Neural cell (in vitro differentiated cells): ENCODE results near the gene DNAAF5. TPM values are rescaled to one million over a fixed set of nuclear protein-coding genes. Genes with fewer than 3 reads are reported as not detected.

ENCODE experiments used
- H2AFZ ChIP-seq: fragments of 200-600, 300-800 bp; sonication (generic), shearing (Covaris generic); 2 replicates; pipeline ENCODE4 v1.6.0; 2014; ENCODE audit warnings: low read depth, mild to moderate bottlenecking, antibody characterized with exemption, low read length, moderate library complexity
- H3F3A ChIP-seq: fragments of 200-600 bp; shearing (Covaris generic); 2 replicates; pipeline ENCODE4 v1.6.1; 2016; ENCODE audit warnings: mild to moderate bottlenecking, moderate library complexity, mixed read lengths, antibody characterized with exemption, low read length; ENCODE audit not compliant: insufficient read depth, poor library complexity, severe bottlenecking
- H3K27ac ChIP-seq: fragments of 200-600, 300-800 bp; sonication (generic), shearing (Covaris generic); 2 replicates; pipeline ENCODE4 v1.5.1; 2014; ENCODE audit warnings: mild to moderate bottlenecking, low read length, moderate library complexity
- H3K27me3 ChIP-seq: fragments of 300-800, 200-600 bp; sonication (generic), shearing (Covaris generic); 2 replicates; pipeline ENCODE4 v1.6.0; 2014; ENCODE audit warnings: mild to moderate bottlenecking, low read depth, low read length, moderate library complexity; ENCODE audit not compliant: insufficient read depth
- H3K36me3 ChIP-seq: fragments of 300-800, 200-600 bp; sonication (generic), shearing (Covaris generic); 2 replicates; pipeline ENCODE4 v1.5.1; 2014; ENCODE audit warnings: mild to moderate bottlenecking, antibody characterized with exemption, low read length, moderate library complexity; ENCODE audit not compliant: insufficient read depth
- H3K4me2 ChIP-seq: fragments of 300-800, 200-600 bp; sonication (generic), shearing (Covaris generic); 2 replicates; pipeline ENCODE4 v1.6.0; 2014; ENCODE audit warnings: mild to moderate bottlenecking, low read length
- H3K4me3 ChIP-seq: fragments of 300-800, 200-600 bp; sonication (generic), shearing (Covaris generic); 2 replicates; pipeline ENCODE4 v1.5.1; 2014; ENCODE audit warnings: mild to moderate bottlenecking, low read length, moderate library complexity
- H3K79me2 ChIP-seq: fragments of 200-600 bp; shearing (Covaris generic); replicated peaks from 2 replicates; pipeline ENCODE4 v1.6.0; 2014; ENCODE audit warnings: mild to moderate bottlenecking, low read length, moderate library complexity; ENCODE audit not compliant: insufficient read depth
- H3K9ac ChIP-seq: fragments of 300-800, 200-600 bp; sonication (generic), shearing (Covaris generic); 2 replicates; pipeline ENCODE4 v1.6.1; 2016; ENCODE audit warnings: mild to moderate bottlenecking, low read length, mixed read lengths
- H3K9me2 ChIP-seq: fragments of 200-600 bp; shearing (Covaris generic); 2 replicates; pipeline ENCODE4 v1.6.1; 2016; ENCODE audit warnings: mild to moderate bottlenecking, low read length, mixed read lengths; ENCODE audit not compliant: insufficient read depth
- H3K9me3 ChIP-seq: fragments of 200-600, 300-800 bp; sonication (generic), shearing (Covaris generic); 2 replicates; pipeline ENCODE4 v1.6.1; 2016; ENCODE audit warnings: mild to moderate bottlenecking, mixed run types, low read length, moderate library complexity, mixed read lengths
- H4K20me1 ChIP-seq: fragments of 200-600 bp; shearing (Covaris generic); 2 replicates; pipeline ENCODE4 v1.6.1; 2016; ENCODE audit warnings: mild to moderate bottlenecking, mixed run types; ENCODE audit not compliant: insufficient read depth
- CTCF ChIP-seq: fragments of 450-650 bp; IDR thresholded peaks from 2 replicates; pipeline ENCODE4 v1.5.1; 2014; ENCODE audit warnings: antibody characterized with exemption, mild to moderate bottlenecking, moderate library complexity; ENCODE audit not compliant: poor library complexity, severe bottlenecking
- EP300 ChIP-seq: fragments of 450-650 bp; conservative IDR thresholded peaks from 2 replicates; pipeline ENCODE4 v1.6.1; 2014; ENCODE audit warnings: antibody characterized with exemption, mild to moderate bottlenecking, moderate library complexity; ENCODE audit not compliant: poor library complexity, severe bottlenecking
- EZH2 ChIP-seq: fragments of 200-600, 300-800 bp; shearing (Covaris generic), sonication (generic); IDR thresholded peaks from 2 replicates; pipeline ENCODE4 v1.6.1; 2014; ENCODE audit warnings: antibody characterized with exemption, low read length, borderline replicate concordance, mild to moderate bottlenecking; ENCODE audit not compliant: insufficient read depth, poor library complexity, severe bottlenecking
- MXI1 ChIP-seq: fragments of 450-650 bp; conservative IDR thresholded peaks from 2 replicates; pipeline ENCODE4 v1.6.1; 2014; ENCODE audit warnings: antibody characterized with exemption, mild to moderate bottlenecking; ENCODE audit not compliant: poor library complexity, severe bottlenecking
- POLR2AphosphoS5 ChIP-seq: IDR thresholded peaks from 2 replicates; pipeline ENCODE4 v1.6.1; 2012
- RAD21 ChIP-seq: fragments of 450-650 bp; conservative IDR thresholded peaks from 2 replicates; pipeline ENCODE4 v1.6.1; 2014; ENCODE audit warnings: antibody characterized with exemption, mild to moderate bottlenecking, moderate library complexity
- REST ChIP-seq: IDR thresholded peaks from 2 replicates; pipeline ENCODE4 v1.6.1; 2012; ENCODE audit warnings: borderline replicate concordance
- SMC3 ChIP-seq: fragments of 450-650 bp; conservative IDR thresholded peaks from 2 replicates; pipeline ENCODE4 v1.6.1; 2014; ENCODE audit warnings: antibody characterized with exemption, mild to moderate bottlenecking, moderate library complexity; ENCODE audit not compliant: poor library complexity
- TAF1 ChIP-seq: IDR thresholded peaks from 2 replicates; pipeline ENCODE4 v1.6.1; 2012; ENCODE audit warnings: low read depth
- polyA plus RNA-seq: library from polyadenylated mRNA; depleted of rRNA; stranded (reverse); fragments of >200 nt; gene quantifications from 2 replicates; pipeline ENCODE4 v1.2.3, GENCODE V29; 2014

The DNAAF5 gene
- polyA plus RNA-seq, 1 donor from 2014 or later, result 5.3 TPM

DNA sequence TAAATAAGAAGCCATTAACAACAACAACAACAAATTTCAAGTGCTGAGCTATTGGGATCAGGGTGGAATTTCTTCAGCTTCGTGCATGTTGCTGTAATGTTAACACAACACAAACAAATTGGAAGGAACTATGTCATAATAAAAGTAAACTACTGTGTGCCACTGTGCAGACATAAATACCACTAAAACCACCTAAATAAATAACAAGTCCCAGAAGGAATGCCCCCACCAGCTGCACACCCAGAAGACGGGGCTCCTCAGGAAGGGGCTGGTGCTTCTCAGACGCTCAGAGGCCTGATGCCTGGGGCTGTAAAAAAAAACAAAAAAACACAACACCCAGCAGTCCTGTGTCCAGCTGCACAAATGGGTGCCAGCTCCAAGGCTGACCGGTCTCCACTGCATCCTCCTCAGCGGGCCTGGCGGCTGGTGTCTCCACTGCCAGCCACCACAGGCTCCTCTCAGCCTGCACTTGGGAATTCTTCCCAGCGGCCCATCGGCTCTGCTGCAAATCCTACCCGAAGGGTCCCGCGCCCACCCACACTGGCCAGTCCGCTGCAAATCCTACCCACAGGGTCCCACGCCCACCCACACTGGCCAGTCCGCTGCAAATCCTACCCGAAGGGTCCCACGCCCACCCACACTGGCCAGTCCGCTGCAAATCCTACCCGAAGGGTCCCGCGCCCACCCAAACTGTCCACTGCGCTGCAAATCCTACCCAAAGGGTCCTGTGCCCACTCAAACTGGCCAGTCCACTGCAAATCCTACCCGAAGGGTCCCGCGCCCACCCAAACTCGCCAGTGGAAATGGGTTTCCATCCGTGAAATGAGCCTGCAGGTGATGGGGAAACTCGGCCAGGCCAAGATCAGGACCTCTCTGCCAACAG is 35.8 kb upstream of the DNAAF5 start:
- Histone ChIP-seq H3K4me2 (no peak overlapping the region), H3K27me3 (no peaks in the 10 kb centered on the region), H4K20me1 (no peaks in the 10 kb centered on the region), H2AFZ (no peak overlapping the region), H3F3A (no peaks in the 10 kb centered on the region), H3K9me2 (no peaks in the 10 kb centered on the region), H3K79me2 (no peaks in the 10 kb centered on the region), H3K27ac (no peak overlapping the region), H3K9me3 (peaks cover 16% of the 10 kb centered on the region), H3K36me3 (no peaks in the 10 kb centered on the region), H3K9ac (no peak overlapping the region), H3K4me3 (no peak overlapping the region)
- no peak for TF ChIP-seq SMC3
- no peak for TF ChIP-seq CTCF
- TF ChIP-seq POLR2AphosphoS5, result no peak
- TF ChIP-seq EP300, result no peak
- no peak for TF ChIP-seq MXI1
- no peak for TF ChIP-seq EZH2
- TF ChIP-seq TAF1, result no peak
- TF ChIP-seq RAD21, result no peak
- no peak for TF ChIP-seq REST

DNA sequence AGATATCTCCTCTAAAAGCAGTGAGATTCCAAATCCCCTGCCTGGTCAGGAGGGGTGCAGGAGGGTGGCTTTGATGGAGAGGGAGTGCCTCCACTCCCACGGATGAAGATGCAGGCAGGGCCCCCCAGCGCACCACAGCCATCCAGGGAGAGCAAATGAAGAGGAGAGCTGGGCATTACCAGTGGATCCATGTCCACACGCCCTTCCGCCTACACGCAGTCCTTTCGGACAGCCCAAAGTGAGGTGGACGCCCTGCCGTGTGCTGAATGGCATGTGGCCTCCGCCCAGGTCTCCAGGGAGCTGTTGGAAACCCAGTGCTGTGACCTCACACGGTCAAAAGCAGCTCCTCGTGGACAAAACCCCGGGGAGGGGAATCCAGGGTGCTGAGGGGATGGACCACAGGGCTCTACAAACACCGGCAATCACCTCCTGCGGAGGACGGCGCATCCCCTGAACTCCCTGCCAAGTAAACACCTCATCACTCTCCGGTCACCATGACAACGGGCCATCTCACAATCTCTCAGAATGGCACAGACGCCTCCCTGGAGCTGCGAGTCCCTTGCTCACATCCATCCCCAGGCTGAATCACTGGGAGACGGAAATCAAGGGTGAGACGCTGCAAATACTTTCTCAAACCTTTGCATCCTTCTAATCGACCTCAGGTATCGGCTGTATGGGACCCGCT is 35.0 kb upstream of the DNAAF5 start:
- H3K9ac ChIP-seq, result no peak overlapping the region

More for the DNA sequence above, 35.0 kb upstream of the DNAAF5 start:
- Histone ChIP-seq H3K9me3 (peaks cover 16% of the 10 kb centered on the region), H3F3A (no peaks in the 10 kb centered on the region), H2AFZ (no peak overlapping the region), H3K27ac (no peak overlapping the region), H3K4me3 (no peak overlapping the region), H3K9me2 (no peaks in the 10 kb centered on the region), H3K4me2 (no peak overlapping the region), H3K27me3 (no peaks in the 10 kb centered on the region), H4K20me1 (no peaks in the 10 kb centered on the region), H3K36me3 (no peaks in the 10 kb centered on the region), H3K79me2 (no peaks in the 10 kb centered on the region)
- TF ChIP-seq REST, result no peak
- TF ChIP-seq EP300, result no peak
- no peak for TF ChIP-seq CTCF
- TF ChIP-seq EZH2, result no peak
- TF ChIP-seq MXI1, result no peak
